ENCODE measurements around the gene PANK1.
"Not testable (repeated sequence)": the region's sequence is repeated elsewhere in the genome, so short reads cannot be mapped to it uniquely, and the experiment has no call there.

PANK1 gene

DNA sequence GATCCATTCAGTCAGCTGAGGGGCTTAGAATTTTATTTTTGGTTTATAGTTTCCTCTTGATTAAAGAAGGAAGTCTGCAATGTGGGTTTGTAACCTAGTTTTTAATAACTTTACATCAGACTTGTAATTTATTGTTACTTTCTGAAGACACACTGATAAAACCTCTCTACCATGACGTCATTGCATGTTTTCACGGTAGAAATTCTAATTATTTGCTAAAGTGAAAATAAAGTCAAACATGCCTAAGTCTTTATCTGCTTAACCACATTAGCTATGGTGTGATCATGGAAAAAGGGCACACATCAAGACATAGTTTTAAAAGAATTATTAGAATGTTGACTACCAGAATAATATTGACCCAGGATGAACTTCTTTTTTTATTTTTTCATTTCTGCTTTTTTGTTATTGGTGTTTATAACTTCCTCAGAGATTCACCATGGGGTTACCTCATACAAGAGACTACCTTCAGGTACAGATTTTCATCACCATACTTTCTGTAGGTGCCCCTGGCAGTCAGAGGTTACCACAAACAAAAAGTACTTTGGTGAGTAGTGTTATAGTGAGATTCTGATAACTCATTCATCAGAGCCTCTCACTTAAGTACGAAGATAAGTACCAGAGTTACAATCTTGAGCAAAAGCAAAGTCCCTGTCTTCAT lies 7.0 kb upstream of the PANK1 start:
- no peak for DNase-seq

DNA sequence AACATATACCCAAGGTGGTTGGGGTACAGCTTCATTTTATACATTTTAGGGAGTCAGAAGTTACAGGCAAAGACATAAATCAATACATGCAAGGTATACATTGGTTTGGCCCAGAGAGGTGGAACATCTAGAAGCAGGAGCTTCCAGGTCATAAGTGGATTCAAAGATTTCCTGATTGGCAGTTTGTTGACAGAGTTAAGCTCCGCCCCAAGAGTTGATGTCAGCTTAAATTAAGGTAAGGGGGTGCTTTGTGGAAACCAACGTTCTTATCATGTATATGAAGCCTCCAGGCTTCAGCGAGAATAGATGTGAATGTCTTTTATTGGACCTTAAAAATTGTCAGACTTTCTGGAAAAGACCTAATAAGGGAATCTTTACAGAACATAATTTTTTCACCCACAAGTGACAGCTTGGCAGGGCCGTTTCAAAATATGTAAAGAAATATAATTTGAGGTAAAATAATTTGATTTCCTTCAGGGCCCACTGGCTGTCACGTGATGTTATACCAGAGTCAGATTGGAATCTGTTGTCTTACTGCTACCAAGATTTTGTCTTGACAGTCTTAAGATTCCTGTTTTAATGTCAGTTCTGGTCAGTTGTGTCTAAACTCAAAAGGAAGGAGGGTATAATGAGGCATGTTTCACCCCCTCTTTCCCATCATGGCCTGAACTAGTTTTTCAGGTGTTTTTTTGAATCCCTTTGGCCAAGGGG lies 6.3 kb upstream of the PANK1 start:
- DNase-seq: no peak

DNA sequence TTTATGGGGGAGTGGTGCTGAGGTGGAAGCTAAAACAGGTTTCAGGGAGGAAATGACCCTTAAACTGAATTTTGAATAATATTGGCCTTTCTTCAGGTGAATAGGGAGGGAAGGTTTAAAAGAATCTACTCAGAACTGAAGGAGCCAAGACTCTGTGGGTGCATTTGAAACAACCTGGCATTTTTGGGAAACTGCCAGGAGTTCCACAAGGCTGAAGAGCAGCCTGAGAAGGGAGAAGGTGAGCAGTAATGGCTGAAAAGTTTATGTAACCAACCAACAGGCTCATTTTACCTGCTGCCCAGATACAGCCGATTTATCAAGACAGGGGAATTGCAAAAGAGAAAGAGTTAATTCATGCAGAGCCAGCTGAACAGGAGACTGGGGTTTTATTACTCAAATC lies 4.0 kb upstream of the PANK1 start:
- DNase-seq: no peak

DNA sequence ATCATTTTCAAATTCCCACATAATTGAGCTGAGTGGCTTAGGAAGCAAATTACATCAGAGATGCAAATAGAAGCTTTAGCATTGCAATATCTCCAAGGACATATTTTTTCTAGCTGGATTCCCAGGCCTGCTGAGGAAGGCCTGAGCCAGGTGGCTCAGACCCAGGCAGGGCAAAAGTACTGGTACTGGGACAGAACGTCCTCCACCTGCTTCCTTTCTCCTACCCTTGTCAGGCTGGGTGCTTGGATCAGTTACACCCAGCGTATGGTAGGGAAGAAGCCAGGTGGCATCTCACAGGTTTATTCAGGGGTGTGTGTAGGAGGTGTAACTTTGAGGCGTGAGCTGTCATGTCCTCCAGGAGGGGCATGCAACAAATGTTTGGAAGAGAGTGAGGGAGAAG lies 3.0 kb upstream of the PANK1 start:
- no peak for DNase-seq

DNA sequence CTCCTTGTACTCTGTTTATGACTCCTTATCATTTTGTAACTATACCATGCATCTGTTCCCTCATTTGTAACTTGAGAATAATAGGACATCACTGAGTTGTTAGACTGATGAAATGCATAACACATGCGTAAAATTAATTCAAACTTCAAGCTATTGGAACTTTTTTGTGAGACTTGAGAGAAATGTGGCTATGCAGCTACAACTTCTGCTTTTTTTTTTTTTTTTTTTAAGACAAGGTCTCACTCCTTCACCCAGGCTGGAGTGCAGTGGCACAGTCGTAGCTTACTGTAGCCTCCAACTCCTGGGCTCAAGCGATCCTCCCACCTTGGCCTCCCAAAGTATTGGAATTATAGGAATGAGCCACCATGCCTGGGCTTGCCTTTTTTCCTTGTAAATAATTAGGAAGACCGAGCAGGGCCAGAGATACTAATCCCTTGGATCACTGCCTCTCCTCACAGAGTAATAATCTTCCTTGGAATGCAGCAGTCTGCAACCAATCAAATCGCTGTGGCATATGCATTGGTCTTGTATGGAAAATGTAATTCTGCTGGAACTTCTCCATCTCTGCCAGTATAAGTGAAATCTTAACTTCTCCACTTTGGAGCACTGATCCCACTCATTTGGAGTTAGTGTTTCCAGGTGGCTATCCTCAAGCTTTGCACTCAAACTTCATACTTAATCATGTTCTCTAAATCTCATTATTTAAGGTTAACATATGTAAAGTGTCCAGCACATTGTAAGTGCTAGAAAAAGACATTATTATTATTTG lies 2.0 kb upstream of the PANK1 start:
- DNase-seq: no peak

DNA sequence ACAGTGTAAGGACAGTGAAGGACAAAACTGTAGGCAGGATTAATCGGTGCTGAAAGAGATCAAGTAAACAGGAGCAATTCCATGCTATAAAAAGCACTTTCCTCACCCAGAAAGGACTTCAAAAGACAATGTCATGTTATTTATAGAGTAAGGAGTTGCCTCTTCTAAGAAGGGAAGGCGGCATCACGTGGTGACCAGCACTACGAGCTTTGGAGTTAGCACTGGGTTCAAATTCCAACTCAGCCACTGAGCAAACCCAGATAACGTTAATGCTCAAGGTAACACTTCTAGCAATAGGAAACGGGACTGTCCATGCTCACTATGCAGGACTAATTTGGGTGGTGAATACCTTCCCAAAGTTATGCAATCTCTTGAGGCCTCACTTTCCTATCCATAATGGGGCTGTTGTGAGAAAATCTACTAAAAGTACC lies 715 bp upstream of the PANK1 start:
- DNase-seq: no peak

DNA sequence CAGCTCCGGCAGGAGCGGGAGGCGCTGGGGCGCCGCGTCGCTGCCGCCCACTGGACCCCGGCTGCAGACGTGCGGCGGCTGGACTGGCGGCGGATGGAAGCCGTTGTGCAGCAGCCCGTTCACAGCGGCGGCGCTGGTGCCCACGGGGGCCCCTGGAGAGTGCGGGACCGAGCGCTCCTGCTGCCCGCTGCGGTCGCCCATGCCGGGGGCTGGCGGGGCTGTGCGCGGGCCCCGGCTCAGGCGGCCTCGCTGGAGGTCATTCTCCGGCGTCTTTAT lies 413 bp downstream of the PANK1 start:
- DNase-seq: no peak

DNA sequence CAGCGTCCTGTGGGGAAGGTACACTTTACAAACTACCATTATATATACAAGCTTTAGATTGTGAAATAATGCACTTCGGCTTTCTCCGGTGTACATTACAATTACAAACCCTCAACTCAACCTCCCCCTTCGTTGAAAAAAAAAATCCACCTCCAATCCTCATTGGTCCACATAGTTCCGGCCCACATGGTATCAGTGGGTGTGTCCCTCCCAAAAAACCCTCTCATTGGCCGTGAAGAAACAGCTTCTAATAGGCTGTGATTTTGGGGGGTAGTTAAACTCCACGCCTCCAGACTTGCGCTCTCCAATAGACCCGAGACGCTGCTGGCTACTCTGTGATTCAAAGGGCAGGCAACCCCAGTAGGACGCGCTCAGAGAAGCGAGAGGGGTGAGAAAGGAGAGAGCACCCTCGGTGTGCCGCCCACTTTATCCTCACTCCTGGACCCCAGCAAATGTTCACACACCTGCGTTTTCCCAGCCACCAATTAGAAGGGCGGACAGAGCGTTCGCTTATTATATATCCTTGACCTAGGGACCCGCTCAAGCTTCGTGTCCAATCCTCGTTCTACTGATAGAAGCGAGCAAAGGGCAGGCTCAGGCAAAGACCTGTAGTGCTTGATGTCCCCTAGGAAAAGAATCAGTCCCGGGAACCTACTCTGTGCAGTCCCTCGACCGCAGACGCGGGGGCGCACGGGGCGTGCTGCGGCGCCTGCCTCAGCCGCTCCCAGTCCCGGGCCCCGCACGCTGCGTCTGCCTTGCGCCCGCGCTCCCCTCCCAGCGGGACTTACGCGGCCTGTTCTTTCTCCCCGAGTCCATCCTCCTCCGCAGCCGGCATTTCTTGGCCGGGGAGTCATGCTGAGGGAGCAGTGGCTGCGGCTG lies 991 bp downstream of the PANK1 start:
- DNase-seq: peak; percentile 80

DNA sequence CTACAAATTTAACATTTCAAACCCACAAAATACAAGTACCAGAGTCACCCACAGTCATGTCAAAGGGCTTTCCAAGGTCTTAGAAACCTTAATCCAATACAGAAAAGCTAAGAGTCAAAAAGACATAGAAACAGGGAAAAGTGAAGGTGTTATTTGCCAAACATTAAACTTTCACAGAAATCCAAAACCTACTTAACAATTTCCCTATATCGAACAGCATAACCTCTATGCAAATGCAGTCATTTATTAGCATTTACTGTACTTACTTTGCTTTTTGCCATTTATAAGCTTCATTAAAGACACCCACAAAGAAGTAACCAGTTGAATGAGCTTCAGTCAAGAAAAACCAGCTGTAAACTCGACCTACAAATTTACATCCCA lies 1.6 kb downstream of the PANK1 start:
- DNase-seq: no peak

DNA sequence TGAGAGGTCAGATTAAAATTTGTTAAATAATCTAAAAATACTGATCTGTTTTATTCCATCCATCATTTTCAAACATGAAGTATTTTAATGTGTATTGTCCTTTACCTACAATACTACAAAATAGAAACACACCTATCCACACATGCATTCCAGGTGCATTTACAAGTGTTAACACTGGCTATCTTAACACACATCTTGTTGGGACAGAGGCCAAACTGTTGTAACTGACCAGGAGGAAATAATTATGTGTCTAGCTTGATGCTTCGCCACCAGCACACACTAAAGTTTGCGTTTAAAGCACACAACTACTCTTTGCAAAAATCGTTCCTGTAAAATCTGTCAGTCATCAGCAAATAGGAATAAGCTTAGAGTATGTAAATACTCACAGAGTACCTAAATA lies 2.8 kb downstream of the PANK1 start:
- no peak for DNase-seq

DNA sequence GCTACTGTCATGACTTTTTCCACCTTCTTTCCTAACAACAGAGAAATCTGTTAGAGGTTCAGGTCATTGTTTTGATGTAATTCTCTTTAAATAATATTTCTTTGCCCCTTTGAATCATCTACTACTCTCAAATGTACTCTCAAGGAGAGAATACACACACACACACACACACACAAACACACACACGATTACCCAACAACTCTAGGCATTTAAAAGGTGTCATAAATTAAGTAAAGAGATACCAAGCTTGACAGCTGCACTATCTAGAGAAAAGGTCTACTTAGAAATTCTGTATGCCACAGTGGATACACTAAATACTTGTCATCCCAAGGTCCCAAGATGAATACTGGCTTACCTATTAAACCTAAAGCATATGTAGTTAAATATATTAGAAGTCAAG lies 4.8 kb downstream of the PANK1 start:
- no peak for DNase-seq

DNA sequence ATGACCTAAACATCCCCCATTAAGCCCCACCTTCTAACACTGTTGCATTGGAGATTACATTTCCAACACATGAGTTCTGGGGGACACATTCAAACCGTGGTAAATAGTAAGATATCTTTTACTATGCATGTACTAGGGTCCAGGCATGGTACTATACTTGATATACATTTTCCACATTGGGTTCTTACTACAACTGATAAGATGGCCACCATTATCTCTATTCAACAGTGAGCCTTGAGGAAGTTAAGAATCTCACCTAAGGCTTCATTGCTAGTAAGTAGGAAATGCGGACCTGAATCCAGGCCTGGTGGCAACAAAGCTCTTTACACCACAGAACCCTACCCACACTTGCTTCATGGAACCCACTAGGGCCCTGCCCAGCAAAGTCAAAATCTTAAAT lies 5.7 kb downstream of the PANK1 start:
- no peak for DNase-seq

DNA sequence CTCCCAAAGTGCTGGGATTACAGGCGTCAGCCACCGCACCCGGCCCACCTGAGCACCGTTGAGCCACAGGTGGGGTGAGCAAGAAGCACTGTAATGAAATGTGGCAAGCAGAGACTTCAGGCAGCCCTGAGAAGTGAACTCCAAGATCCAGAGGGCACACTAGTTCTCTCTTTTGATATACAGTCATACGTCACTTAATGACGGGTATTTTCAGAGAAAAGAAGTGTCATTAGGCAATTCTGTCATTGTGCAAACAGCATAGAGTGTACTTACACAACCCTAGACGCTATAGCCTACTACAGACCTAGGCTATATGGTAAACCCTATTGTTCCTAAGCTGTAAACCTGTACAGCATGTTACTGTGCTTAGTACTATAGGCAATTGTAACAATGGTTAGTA lies 7.9 kb downstream of the PANK1 start:
- DNase-seq: no peak

DNA sequence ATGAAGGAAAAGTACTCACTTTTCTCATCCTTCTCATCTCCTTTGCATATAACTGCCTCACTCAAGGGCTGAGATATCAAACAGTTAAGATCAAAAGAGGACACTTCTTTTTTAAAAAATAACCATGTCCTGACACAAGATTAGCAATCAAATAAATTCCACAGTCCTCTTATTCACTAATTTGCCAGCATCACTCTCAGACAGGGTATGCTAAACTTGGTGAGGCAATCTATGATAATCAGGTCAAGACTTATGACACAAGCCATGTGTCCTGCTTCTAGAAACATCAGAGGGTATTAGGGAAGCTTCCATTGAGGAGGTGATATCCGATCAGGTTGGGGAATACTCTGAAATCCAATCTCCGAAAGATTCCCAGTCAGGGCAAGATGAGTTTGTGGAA lies 10.4 kb downstream of the PANK1 start:
- no peak for DNase-seq

DNA sequence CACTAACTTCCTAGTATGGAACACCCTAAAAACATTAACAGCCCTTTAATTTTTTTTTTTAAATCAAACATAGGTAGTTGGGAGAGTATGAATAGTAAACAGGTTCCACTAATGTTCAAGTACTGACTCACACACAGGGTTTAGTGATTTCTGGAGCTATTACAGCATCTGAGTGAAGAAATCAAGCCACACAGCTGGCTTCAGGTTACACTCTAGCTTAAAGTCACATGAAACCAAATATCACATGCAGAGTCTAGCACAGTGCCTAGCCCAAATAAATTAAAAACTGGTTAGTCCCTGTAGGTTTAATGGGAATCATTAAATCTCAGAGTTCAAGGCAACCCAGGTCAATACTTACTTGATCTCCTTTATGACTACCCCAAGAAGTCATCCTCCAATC lies 11.6 kb downstream of the PANK1 start:
- no peak for DNase-seq

DNA sequence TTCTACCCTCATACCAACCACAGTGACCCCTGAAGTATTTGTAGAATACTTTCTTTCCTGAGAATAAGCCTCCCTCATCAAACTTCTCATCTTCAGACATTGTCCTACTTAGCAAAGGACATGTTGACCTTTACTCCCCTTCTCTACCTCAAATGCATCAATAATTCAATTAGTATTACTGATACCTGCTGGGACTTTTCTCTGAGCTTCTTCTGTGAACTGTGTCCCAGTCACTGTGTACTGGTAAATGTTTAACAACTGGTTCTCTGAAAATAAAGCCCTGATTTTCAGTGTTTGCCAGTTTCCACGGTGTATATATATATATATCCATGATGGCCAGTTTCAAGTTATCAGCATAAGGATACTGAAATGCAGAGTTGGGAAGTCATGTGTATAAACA lies 12.2 kb downstream of the PANK1 start:
- no peak for DNase-seq

DNA sequence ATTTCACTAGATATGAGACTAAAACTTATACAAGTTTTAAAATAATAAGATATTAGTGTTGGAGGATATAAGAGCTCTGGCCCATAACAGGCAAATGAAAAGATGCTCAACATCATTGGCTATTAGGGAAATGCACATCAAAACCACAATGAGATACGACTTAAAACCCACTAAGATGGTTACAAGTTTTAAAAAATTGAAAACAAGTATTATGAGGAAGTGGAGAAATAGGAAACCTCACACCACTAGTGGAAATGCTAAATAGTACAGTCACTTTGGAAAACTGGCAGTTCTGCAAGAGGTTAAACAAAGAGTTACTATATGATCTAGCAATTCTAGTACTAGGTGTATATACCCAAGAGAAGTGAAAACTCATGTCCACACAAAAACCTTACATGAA lies 17.2 kb downstream of the PANK1 start:
- DNase-seq: no peak

DNA sequence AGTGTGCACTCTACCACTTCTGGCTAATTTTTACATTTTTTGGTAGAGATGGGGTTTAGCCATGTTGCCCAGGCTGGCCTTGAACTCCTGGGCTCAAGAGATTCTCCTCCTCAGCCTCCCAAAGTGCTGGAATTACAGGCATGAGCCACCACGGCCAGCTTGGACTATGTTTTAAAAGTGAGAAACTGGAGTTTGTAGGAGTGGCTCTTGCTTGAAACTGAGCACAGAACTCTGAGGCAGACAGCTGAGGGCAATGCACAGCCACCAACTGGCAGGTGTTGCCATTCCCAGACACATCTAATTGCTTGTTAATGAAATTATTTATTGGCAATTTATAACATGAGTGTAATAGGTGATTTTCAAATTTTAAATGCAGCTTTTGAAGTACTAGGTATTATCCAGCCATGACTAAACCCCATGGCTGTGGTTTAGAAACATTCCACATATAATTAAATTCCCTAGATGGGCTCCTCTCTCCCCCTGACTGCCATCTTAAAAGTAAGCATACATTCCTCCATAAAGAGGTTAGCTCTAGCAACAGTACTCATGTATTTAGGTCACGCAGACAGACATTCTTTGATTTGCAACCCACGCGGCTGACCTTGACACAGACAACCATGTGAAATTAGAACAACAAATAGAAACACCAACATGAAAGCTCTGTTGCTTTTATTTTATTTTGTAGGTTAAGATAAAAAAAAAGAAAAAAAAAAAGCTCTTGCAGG lies 19.8 kb downstream of the PANK1 start:
- DNase-seq: no peak

DNA sequence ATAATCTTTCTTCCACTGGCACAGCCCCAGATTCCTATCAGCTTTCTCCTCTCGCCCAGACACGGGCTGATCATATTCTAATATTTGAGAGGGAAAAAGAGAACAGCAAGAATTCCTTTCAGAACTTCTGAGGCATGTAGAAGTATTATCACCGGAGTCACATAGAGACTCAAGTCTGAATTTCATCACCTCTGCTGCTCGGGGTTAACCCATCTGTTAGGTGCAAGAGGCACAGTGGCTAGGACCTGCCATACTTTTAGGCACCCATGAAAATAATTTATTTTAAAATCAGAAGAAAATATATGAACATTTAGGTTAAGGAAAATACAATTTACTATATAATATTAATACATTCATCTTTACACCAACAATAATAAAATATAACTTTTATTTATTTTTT lies 21.0 kb downstream of the PANK1 start:
- no peak for DNase-seq

DNA sequence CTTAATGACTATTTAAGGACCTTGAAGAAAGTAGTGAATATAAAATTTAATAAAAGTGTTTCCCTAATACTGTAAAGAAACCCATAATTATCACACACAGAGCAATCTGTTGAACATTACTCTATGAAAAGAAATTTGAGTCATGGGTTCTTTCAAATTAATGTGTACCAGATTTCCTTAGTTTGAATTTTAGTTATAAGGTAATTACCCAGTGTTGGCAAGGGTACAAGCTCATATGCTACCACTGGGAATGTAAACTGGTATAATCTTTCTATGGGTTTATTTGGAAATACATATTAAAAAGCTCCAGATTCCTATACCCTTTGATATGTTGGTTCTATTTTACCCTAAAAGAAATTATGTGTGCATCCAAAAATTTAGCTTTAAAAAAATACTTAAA lies 22.9 kb downstream of the PANK1 start:
- no peak for DNase-seq

DNA sequence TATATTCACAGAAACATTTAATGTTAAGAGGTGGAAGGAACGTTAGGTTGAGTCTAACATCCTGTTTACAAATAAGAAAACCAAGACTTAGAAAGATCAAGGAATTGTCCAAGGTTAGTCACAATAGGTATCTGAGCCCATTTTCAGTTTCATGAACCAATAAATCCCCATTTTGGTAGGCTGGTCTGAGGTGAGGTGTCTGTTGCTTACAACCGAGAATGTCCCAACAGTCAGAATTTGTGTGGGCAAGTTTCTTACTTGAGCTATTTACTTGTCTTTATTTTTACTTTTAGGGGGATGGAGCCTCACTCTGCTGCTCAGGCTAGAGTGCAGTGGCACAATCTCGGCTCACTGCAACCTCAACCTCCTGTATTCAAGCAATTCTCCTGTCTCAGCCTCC lies 23.6 kb downstream of the PANK1 start:
- no peak for DNase-seq

DNA sequence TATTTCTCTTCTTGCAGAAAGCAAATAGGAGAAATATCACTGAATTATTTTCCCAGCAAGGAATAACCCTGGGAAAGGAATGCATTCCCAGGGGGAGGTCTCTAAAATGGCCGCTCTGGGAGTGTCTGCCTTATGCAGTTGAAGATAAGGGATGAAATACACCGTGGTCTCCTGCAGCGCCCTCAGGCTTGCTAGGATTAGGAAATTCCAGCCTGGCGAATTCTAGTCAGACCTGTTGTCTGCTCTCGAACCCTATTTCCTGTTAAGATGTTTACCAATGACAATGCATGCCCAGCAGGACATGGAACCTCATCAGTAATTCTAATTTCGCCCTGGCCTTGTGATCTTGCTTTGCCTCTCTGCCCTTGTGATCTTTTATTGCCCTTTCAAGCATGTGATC lies 24.7 kb downstream of the PANK1 start:
- DNase-seq: not testable (repeated sequence)

DNA sequence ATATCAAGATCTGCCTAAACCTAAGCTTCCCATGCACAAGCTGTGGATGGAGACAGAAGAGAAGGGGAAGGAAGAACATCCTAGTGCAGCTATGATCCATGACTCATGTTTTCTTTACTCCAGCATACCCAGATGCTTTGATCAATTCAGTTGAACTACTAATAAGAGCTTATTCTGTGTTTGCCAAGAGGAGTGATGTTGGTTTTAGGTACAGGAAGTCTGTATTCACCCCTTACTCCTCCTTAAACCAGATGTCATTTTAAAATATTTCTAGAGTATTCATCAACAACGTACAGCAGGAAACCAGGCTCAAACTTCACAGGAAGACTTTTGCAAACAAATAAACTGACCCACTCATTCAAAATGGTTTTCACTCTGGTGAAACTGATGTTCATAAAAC lies 29.2 kb downstream of the PANK1 start:
- no peak for DNase-seq

All from SHP77 treated with DMSO at 0.1 percent for 48 hours (cell line).